Measurements from ENCODE around the gene SLC39A6.
"Not testable (repeated sequence)": the region's sequence is repeated elsewhere in the genome, so short reads cannot be mapped to it uniquely, and the experiment has no call there.

- TF ChIP-seq, protein P1, sequence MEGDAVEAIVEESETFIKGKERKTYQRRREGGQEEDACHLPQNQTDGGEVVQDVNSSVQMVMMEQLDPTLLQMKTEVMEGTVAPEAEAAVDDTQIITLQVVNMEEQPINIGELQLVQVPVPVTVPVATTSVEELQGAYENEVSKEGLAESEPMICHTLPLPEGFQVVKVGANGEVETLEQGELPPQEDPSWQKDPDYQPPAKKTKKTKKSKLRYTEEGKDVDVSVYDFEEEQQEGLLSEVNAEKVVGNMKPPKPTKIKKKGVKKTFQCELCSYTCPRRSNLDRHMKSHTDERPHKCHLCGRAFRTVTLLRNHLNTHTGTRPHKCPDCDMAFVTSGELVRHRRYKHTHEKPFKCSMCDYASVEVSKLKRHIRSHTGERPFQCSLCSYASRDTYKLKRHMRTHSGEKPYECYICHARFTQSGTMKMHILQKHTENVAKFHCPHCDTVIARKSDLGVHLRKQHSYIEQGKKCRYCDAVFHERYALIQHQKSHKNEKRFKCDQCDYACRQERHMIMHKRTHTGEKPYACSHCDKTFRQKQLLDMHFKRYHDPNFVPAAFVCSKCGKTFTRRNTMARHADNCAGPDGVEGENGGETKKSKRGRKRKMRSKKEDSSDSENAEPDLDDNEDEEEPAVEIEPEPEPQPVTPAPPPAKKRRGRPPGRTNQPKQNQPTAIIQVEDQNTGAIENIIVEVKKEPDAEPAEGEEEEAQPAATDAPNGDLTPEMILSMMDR (optimal IDR thresholded peaks at IDR 0.05 in 1 of 3, IDR thresholded peaks at IDR 0.05 in 1 of 3, conservative IDR thresholded peaks at IDR 0.05 in 1 of 3; ENCODE audit: extremely low read depth in 1 of 3, insufficient read depth in 2 of 3, low read length in 3 of 3): not testable (repeated sequence)
- not testable (repeated sequence) for TF ChIP-seq EZH2 (IDR thresholded peaks at IDR 0.05; ENCODE audit: low read length)
Observed at GRCh38 chr18:36168296-36168695, 39.2 kb upstream of the SLC39A6 start.
